ENCODE results near the gene LPAR2. TPM values are rescaled to one million over a fixed set of nuclear protein-coding genes. Genes with fewer than 3 reads are reported as not detected.
A peak's percentile ranks its signal among the peaks of the same experiment; 100 is the strongest.

Gene LPAR2
- total and polyA plus RNA-seq, 2 donors (not counting 3 experiments of a cell fraction or from before 2014, with no cell fraction given): 4.7 to 5.0 TPM

DNA sequence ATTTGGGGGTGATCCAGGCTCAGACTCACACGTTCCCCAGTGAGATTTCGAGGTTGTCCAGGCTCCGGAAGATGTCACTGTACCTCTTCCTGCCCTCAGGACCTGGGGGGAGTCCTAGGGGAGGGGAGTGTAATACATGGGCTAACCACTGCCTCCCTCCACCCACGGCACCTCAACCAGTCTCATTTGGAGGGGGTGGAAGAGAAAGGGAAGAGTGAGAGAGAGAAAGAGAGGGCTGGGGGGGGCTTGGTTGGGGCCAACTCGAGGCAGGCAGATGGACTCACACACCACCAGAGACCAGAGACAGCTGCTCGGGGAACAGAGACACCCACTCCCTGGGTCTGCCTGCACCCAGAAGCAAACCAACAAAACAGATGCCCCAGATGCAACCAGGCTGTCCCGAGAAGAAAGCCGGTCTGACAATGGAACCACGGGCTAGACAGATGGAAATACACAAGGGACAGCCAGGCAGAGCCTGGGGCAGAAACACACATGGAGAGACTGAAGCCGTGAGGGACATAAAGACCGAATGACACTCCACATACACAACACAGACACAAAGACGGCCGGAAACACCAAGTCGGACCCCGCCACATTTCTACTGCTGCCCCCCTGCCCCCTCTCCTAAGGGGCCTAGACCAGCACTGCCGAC is 14.6 kb upstream of the LPAR2 start:
- peaks cover 4% of the 10 kb centered on the region for H3K4me1 ChIP-seq (ENCODE audit: control insufficient read depth, extremely low read depth, insufficient read depth, low read length)
- H2AFZ ChIP-seq (ENCODE audit: low read depth, low read length): peak overlapping the region; percentile 68
- H4K20me1 ChIP-seq (replicated peaks; ENCODE audit: control insufficient read depth, extremely low read depth, insufficient read depth, low read length): no peaks in the 10 kb centered on the region
- H3K27ac ChIP-seq (ENCODE audit: insufficient read depth, low read depth, low read length): peak overlapping the region; percentile 54
- no peaks in the 10 kb centered on the region for H3K79me2 ChIP-seq (ENCODE audit: control insufficient read depth, insufficient read depth, low read length)
- H3K27me3 ChIP-seq (ENCODE audit: control insufficient read depth in 2 of 2, insufficient read depth in 2 of 2, low read length in 2 of 2): no peaks in the 10 kb centered on the region
- DNase-seq (ENCODE audit: low read depth, low spot score): peak; percentile 16
- peaks cover 2 to 24% of the 10 kb centered on the region in 2 experiments for H3K36me3 ChIP-seq (ENCODE audit: control insufficient read depth in 2 of 2, extremely low read depth in 1 of 2, insufficient read depth in 2 of 2, low read length in 2 of 2)
- H3K4me3 ChIP-seq (replicated peaks in 1 of 3; ENCODE audit: insufficient read depth in 1 of 3, low read depth in 1 of 3, low read length in 3 of 3): peak overlapping the region; percentile 72 to 98 (median 78)
- TF ChIP-seq EZH2 (IDR thresholded peaks at IDR 0.05; ENCODE audit: borderline replicate concordance, low read depth, low read length, severe bottlenecking) (no peak), POLR2AphosphoS5 (IDR thresholded peaks at IDR 0.05; ENCODE audit: insufficient read depth, low read depth, low read length) (no peak), MYC (IDR thresholded peaks at IDR 0.05; ENCODE audit: low read depth, low read length) (no peak), JUN (IDR thresholded peaks at IDR 0.05; ENCODE audit: borderline replicate concordance, insufficient read depth, insufficient read length, low read depth) (no peak), FOS (IDR thresholded peaks at IDR 0.05; ENCODE audit: borderline replicate concordance, insufficient read depth, low read length) (no peak), GATA2 (IDR thresholded peaks at IDR 0.05; ENCODE audit: insufficient read depth, insufficient read length, low read depth, low read length) (no peak), POLR2A (IDR thresholded peaks at IDR 0.05; ENCODE audit: low read depth, low read length) (no peak)
- TF ChIP-seq, protein P1, sequence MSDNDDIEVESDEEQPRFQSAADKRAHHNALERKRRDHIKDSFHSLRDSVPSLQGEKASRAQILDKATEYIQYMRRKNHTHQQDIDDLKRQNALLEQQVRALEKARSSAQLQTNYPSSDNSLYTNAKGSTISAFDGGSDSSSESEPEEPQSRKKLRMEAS (IDR thresholded peaks at IDR 0.05; ENCODE audit: insufficient read depth, insufficient read length): no peak
- TF ChIP-seq, protein P2, sequence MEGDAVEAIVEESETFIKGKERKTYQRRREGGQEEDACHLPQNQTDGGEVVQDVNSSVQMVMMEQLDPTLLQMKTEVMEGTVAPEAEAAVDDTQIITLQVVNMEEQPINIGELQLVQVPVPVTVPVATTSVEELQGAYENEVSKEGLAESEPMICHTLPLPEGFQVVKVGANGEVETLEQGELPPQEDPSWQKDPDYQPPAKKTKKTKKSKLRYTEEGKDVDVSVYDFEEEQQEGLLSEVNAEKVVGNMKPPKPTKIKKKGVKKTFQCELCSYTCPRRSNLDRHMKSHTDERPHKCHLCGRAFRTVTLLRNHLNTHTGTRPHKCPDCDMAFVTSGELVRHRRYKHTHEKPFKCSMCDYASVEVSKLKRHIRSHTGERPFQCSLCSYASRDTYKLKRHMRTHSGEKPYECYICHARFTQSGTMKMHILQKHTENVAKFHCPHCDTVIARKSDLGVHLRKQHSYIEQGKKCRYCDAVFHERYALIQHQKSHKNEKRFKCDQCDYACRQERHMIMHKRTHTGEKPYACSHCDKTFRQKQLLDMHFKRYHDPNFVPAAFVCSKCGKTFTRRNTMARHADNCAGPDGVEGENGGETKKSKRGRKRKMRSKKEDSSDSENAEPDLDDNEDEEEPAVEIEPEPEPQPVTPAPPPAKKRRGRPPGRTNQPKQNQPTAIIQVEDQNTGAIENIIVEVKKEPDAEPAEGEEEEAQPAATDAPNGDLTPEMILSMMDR (IDR thresholded peaks at IDR 0.05; ENCODE audit: extremely low read depth in 1 of 2, insufficient read depth in 1 of 2, low read depth in 1 of 2, low read length in 2 of 2): no peak
- peak overlapping the region; percentile 64 for H3K9ac ChIP-seq (replicated peaks; ENCODE audit: extremely low read depth, insufficient read depth, low read length)
- BruUV-seq (replicated peaks): no TSS peak
- POLR2A ChIA-PET: no interaction called here
- intact Hi-C loops (cut with micrococcal nuclease) (loop anchor here (5.0 kb wide), 1 partner anchor 90 kb away; no protein-coding TSS in a partner anchor), dilution Hi-C loops (cut with MboI; ENCODE audit: extremely low pct_ligation_motif_present, low sequenced_read_pairs) (no loop called here)
- CTCF ChIA-PET: no interaction called here
- peak; percentile 31 for FAIRE-seq
- H3K9me1 ChIP-seq (replicated peaks; ENCODE audit: control insufficient read depth, extremely low read depth, insufficient read depth, low read length): no peaks in the 10 kb centered on the region
- H3K9me3 ChIP-seq (replicated peaks; ENCODE audit: control insufficient read depth, insufficient read depth, low read length): no peaks in the 10 kb centered on the region
- peak overlapping the region; percentile 41 for H3K4me2 ChIP-seq (ENCODE audit: insufficient read depth, low read length)

Measured in endothelial cell of umbilical vein (primary cell).